Hepatocyte (in vitro differentiated cells): ENCODE data around the gene RNF141. TPM values are rescaled to one million over a fixed set of nuclear protein-coding genes. Genes with fewer than 3 reads are reported as not detected.

Experiments used
- DNase-seq: peaks from one replicate; pipeline ENCODE4 v3.0.0-alpha.2; 2016; ENCODE audit warnings: low spot score
- H2AFZ ChIP-seq: fragments of 200-600 bp; sonication (generic); 2 replicates; pipeline ENCODE4 v1.6.0; 2016; ENCODE audit warnings: antibody characterized with exemption, mild to moderate bottlenecking
- H3K27ac ChIP-seq: fragments of 200-600 bp; sonication (generic); 2 replicates; pipeline ENCODE4 v1.5.1; 2016; ENCODE audit warnings: mild to moderate bottlenecking
- H3K27me3 ChIP-seq: fragments of 200-600 bp; sonication (generic); 2 replicates; pipeline ENCODE4 v1.6.1; 2016
- H3K36me3 ChIP-seq: fragments of 200-600 bp; sonication (generic); replicated peaks from 2 replicates; pipeline ENCODE4 v1.5.1; 2016; ENCODE audit warnings: low read depth; ENCODE audit not compliant: insufficient read depth
- H3K4me1 ChIP-seq: fragments of 200-600 bp; sonication (generic); 2 replicates; pipeline ENCODE4 v1.5.1; 2016; ENCODE audit warnings: mild to moderate bottlenecking, moderate library complexity; ENCODE audit not compliant: insufficient read depth
- H3K4me2 ChIP-seq: fragments of 200-600 bp; sonication (generic); 2 replicates; pipeline ENCODE4 v1.6.0; 2016
- H3K4me3 ChIP-seq: fragments of 200-600 bp; sonication (generic); 2 replicates; pipeline ENCODE4 v1.5.1; 2016; ENCODE audit warnings: mild to moderate bottlenecking
- H3K79me2 ChIP-seq: fragments of 200-600 bp; sonication (generic); 2 replicates; pipeline ENCODE4 v1.6.0; 2017; ENCODE audit warnings: mild to moderate bottlenecking
- H3K9me2 ChIP-seq: fragments of 200-600 bp; sonication (generic); replicated peaks from 2 replicates; pipeline ENCODE4 v1.6.0; 2017; ENCODE audit warnings: mild to moderate bottlenecking; ENCODE audit not compliant: insufficient read depth
- H3K9me3 ChIP-seq: fragments of 200-600 bp; sonication (generic); 2 replicates; pipeline ENCODE4 v1.5.1; 2016; ENCODE audit warnings: low read depth, mild to moderate bottlenecking
- H4K20me1 ChIP-seq: fragments of 200-600 bp; sonication (generic); 2 replicates; pipeline ENCODE4 v1.6.0; 2016; ENCODE audit warnings: mild to moderate bottlenecking; ENCODE audit not compliant: insufficient read depth, poor library complexity, severe bottlenecking
- CTCF ChIP-seq: fragments of 200-600 bp; sonication (generic); IDR thresholded peaks from 2 replicates; pipeline ENCODE4 v1.5.1; 2016; ENCODE audit warnings: antibody characterized with exemption, mild to moderate bottlenecking; ENCODE audit not compliant: poor library complexity
- EZH2 ChIP-seq: fragments of 200-600 bp; sonication (generic); IDR thresholded peaks from 2 replicates; pipeline ENCODE4 v1.6.1; 2016; ENCODE audit warnings: antibody characterized with exemption, mild to moderate bottlenecking, borderline replicate concordance
- EZH2phosphoT487 ChIP-seq: fragments of 200-600 bp; sonication (generic); IDR thresholded peaks from one replicate; pipeline ENCODE4 v1.6.1; 2018; ENCODE audit warnings: antibody characterized with exemption, mild to moderate bottlenecking, low read depth, moderate library complexity; ENCODE audit not compliant: unreplicated experiment, severe bottlenecking
- WGBS: methylation state at CpG from one replicate; pipeline ENCODE4 v1.1.6; 2016; ENCODE audit warnings: low lambda C conversion rate; ENCODE audit errors: missing lambda C conversion rate; 5-methylcytosine and 5-hydroxymethylcytosine counted together
- polyA plus RNA-seq: library from polyadenylated mRNA; unstranded; fragments of >200 nt; fragmentation: Nextera tagmentation; extraction: Ambion mirVana; gene quantifications from 2 replicates; pipeline ENCODE4 v1.2.1, GENCODE V29; 2016
- total RNA-seq: library from RNA; depleted of rRNA; stranded (reverse); fragments of >200 nt; gene quantifications from 2 replicates; pipeline ENCODE4 v1.2.3, GENCODE V29; 2014

The RNF141 gene
- total and polyA plus RNA-seq, 2 experiments from 2014 or later = 21.2 to 32.9 TPM

GRCh38 chr11:10478574-10479550 lies 62.1 kb downstream of the RNF141 start:
- H3K79me2 ChIP-seq = no peaks in the 10 kb centered on the region
- H3K27me3 ChIP-seq = no peaks in the 10 kb centered on the region
- no peaks in the 10 kb centered on the region for H3K36me3 ChIP-seq
- H3K4me2 ChIP-seq = no peak overlapping the region
- TF ChIP-seq EZH2 = no peak
- no peak for TF ChIP-seq EZH2phosphoT487
- no peak for TF ChIP-seq CTCF
- no peaks in the 10 kb centered on the region for H4K20me1 ChIP-seq
- no peak overlapping the region for H3K4me3 ChIP-seq
- no peak overlapping the region for H2AFZ ChIP-seq
- 97% methylated on average over 16 of the region's 16 CpGs for WGBS
- H3K4me1 ChIP-seq = no peaks in the 10 kb centered on the region
- H3K9me3 ChIP-seq = no peaks in the 10 kb centered on the region
- H3K27ac ChIP-seq = no peak overlapping the region
- no peaks in the 10 kb centered on the region for H3K9me2 ChIP-seq
- DNase-seq = no peak

GRCh38 chr11:10478066-10478465 lies 62.9 kb downstream of the RNF141 start:
- Histone ChIP-seq H2AFZ (no peak overlapping the region), H3K27ac (no peak overlapping the region), H3K36me3 (no peaks in the 10 kb centered on the region), H3K4me2 (no peak overlapping the region), H3K4me3 (no peak overlapping the region), H3K79me2 (no peaks in the 10 kb centered on the region), H3K9me3 (no peaks in the 10 kb centered on the region), H3K4me1 (no peaks in the 10 kb centered on the region), H3K27me3 (no peaks in the 10 kb centered on the region), H3K9me2 (no peaks in the 10 kb centered on the region), H4K20me1 (no peaks in the 10 kb centered on the region)
- DNase-seq = no peak
- WGBS = 63% methylated on average over 3 of the region's 3 CpGs
- TF ChIP-seq EZH2phosphoT487 (no peak), EZH2 (no peak), CTCF (no peak)

- DNase-seq = no peak
- Histone ChIP-seq H3K4me1 (no peaks in the 10 kb centered on the region), H3K36me3 (no peaks in the 10 kb centered on the region), H3K27me3 (no peaks in the 10 kb centered on the region), H4K20me1 (no peaks in the 10 kb centered on the region), H3K9me3 (no peaks in the 10 kb centered on the region), H3K4me2 (no peak overlapping the region), H2AFZ (no peak overlapping the region), H3K4me3 (no peak overlapping the region), H3K9me2 (no peaks in the 10 kb centered on the region), H3K79me2 (no peaks in the 10 kb centered on the region), H3K27ac (no peak overlapping the region)
- 95% methylated on average over 8 of the region's 8 CpGs for WGBS
- TF ChIP-seq EZH2 = no peak
- no peak for TF ChIP-seq CTCF
- no peak for TF ChIP-seq EZH2phosphoT487
Measured at GRCh38 chr11:10477690-10478046, 63.3 kb downstream of the RNF141 start.
